PFSK-1 (cell line): Measurements from ENCODE around the gene CEP112.

Source experiments
- FOXP2 ChIP-seq: optimal IDR thresholded peaks from 2 replicates; pipeline ENCODE3; 2011; ENCODE audit warnings: borderline replicate concordance, control low read depth, inconsistent platforms; ENCODE audit not compliant: insufficient read depth; ENCODE audit errors: extremely low read length, extremely low read depth
- POLR2AphosphoS5 ChIP-seq: IDR thresholded peaks from 2 replicates; pipeline ENCODE4 v1.6.1; 2012; ENCODE audit warnings: low read depth, mild to moderate bottlenecking, control low read depth, low read length, moderate library complexity
- SIN3A ChIP-seq: IDR thresholded peaks from 2 replicates; pipeline ENCODE4 v1.6.1; 2012; ENCODE audit warnings: mild to moderate bottlenecking, low read length, moderate library complexity, borderline replicate concordance; ENCODE audit not compliant: insufficient read depth
- TAF1 ChIP-seq: IDR thresholded peaks from 2 replicates; pipeline ENCODE4 v1.6.1; 2012; ENCODE audit warnings: low read length, control low read depth, borderline replicate concordance; ENCODE audit not compliant: insufficient read depth
- TF ChIP-seq, protein P1 (sequence below), 2 experiments: IDR thresholded peaks; 2 replicates each; pipeline versions ENCODE4 v1.6.1 to v1.8.0; 2011 to 2012; ENCODE audit warnings: low read depth in 2 of 2, low read length in 2 of 2, control low read depth in 1 of 2, inconsistent platforms in 1 of 2, mild to moderate bottlenecking in 1 of 2, moderate library complexity in 1 of 2; ENCODE audit not compliant: insufficient read depth in 1 of 2

CEP112 gene

GRCh38 chr17:65633146-65633881, 558.6 kb downstream of the CEP112 start:
- TF ChIP-seq SIN3A = no peak
- no peak for TF ChIP-seq FOXP2
- TF ChIP-seq, protein P1, sequence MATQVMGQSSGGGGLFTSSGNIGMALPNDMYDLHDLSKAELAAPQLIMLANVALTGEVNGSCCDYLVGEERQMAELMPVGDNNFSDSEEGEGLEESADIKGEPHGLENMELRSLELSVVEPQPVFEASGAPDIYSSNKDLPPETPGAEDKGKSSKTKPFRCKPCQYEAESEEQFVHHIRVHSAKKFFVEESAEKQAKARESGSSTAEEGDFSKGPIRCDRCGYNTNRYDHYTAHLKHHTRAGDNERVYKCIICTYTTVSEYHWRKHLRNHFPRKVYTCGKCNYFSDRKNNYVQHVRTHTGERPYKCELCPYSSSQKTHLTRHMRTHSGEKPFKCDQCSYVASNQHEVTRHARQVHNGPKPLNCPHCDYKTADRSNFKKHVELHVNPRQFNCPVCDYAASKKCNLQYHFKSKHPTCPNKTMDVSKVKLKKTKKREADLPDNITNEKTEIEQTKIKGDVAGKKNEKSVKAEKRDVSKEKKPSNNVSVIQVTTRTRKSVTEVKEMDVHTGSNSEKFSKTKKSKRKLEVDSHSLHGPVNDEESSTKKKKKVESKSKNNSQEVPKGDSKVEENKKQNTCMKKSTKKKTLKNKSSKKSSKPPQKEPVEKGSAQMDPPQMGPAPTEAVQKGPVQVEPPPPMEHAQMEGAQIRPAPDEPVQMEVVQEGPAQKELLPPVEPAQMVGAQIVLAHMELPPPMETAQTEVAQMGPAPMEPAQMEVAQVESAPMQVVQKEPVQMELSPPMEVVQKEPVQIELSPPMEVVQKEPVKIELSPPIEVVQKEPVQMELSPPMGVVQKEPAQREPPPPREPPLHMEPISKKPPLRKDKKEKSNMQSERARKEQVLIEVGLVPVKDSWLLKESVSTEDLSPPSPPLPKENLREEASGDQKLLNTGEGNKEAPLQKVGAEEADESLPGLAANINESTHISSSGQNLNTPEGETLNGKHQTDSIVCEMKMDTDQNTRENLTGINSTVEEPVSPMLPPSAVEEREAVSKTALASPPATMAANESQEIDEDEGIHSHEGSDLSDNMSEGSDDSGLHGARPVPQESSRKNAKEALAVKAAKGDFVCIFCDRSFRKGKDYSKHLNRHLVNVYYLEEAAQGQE (IDR thresholded peaks at IDR 0.05; ENCODE audit: insufficient read depth in 1 of 2, low read depth in 2 of 2, low read length in 2 of 2) = no peak
- no peak for TF ChIP-seq TAF1
- no peak for TF ChIP-seq POLR2AphosphoS5

- no peak for TF ChIP-seq SIN3A
- TF ChIP-seq FOXP2 = no peak
These were observed 561.4 kb downstream of the CEP112 start for GRCh38 chr17:65630502-65630901.

GRCh38 chr17:65629234-65629690, 562.7 kb downstream of the CEP112 start:
- TF ChIP-seq, protein P1 (IDR thresholded peaks at IDR 0.05; ENCODE audit: insufficient read depth in 1 of 2, low read depth in 2 of 2, low read length in 2 of 2) = no peak
- no peak for TF ChIP-seq POLR2AphosphoS5
- no peak for TF ChIP-seq SIN3A
- no peak for TF ChIP-seq TAF1
- TF ChIP-seq FOXP2 = no peak

- TF ChIP-seq POLR2AphosphoS5 = no peak
- TF ChIP-seq FOXP2 = no peak
These were observed 563.3 kb downstream of the CEP112 start for GRCh38 chr17:65628644-65629036.

DNA sequence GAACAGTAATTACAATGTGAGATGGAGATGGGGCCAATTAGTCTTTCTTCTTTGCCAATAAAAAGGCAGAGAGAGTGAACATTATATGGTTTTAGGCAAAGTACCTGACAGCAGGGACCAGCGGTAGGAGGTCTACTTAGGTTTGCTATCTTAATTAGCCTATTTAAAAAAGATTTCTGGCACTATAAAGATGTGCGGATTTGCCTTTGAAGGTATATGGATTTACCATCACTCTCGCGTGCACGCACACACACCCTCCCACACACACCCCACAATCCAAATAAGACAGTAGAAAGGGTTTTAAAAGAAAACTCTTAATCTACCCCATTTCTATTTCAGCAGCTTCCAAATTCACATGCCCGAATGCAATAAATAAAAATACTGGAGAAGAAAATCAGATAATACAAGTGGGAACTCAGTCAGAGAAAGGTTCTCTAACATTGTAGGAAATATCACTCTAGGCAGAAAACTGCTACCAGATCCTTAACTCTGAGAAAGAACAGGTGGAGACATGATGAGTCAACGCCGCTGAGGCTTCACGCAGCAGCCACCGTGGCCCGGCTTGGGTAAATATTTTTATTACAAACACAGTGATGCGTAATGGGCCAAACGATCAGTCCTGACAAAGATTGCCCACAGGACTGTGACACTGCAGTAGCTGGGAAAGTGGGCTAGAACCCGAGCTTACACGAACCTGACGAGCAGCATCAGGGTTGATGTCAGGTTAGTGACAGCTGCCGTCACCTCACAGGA, 563.9 kb downstream of the CEP112 start:
- TF ChIP-seq FOXP2 (no peak), TAF1 (no peak), SIN3A (no peak), POLR2AphosphoS5 (no peak)
- TF ChIP-seq, protein P1 (IDR thresholded peaks at IDR 0.05; ENCODE audit: insufficient read depth in 1 of 2, low read depth in 2 of 2, low read length in 2 of 2) = no peak

DNA sequence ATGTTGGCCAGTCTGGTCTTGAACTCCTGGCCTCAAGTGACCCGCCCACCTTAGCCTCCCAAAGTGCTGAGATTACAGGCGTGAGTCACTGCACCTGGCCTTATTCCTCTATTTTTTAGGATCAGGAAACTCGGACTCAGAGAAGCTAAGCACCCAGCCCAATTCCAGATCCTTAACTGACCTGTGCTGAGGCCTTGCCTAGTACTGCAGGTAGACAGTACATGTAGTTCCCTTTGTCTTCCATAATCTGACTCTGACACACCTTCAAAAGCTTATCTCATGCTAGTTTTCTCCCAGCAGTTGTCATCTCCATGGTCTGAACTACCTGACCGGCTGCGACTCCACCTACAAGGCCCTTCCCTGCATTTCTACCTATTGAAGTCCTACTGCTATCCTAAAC, 564.8 kb downstream of the CEP112 start:
- TF ChIP-seq, protein P1 (IDR thresholded peaks at IDR 0.05; ENCODE audit: insufficient read depth in 1 of 2, low read depth in 2 of 2, low read length in 2 of 2) = no peak
- TF ChIP-seq TAF1 (no peak), FOXP2 (no peak), POLR2AphosphoS5 (no peak), SIN3A (no peak)
